IPS-18a (cell line): ENCODE measurements around the gene SAFB.

Experiments
- H3K27ac ChIP-seq: one replicate; pipeline ENCODE4 v1.5.1; 2013; ENCODE audit warnings: low read length
- H3K27me3 ChIP-seq: one replicate; pipeline ENCODE4 v1.6.1; 2013; ENCODE audit warnings: mild to moderate bottlenecking, low read length; ENCODE audit not compliant: control insufficient read depth, insufficient read depth
- H3K36me3 ChIP-seq: one replicate; pipeline ENCODE4 v1.6.1; 2013; ENCODE audit warnings: low read depth, low read length; ENCODE audit not compliant: control insufficient read depth
- H3K4me1 ChIP-seq: one replicate; pipeline ENCODE4 v1.6.1; 2013; ENCODE audit warnings: low read depth, low read length; ENCODE audit not compliant: control insufficient read depth
- H3K4me3 ChIP-seq: one replicate; pipeline ENCODE4 v1.5.1; 2013; ENCODE audit warnings: low read length
- H3K9ac ChIP-seq: one replicate; pipeline ENCODE4 v1.6.1; 2013; ENCODE audit warnings: mild to moderate bottlenecking, low read length, moderate library complexity
- H3K9me3 ChIP-seq: one replicate; pipeline ENCODE4 v1.6.1; 2013; ENCODE audit warnings: low read depth, low read length; ENCODE audit not compliant: control insufficient read depth

The SAFB gene

GRCh38 chr19:5690955-5691821 lies 68.3 kb downstream of the SAFB start:
- Histone ChIP-seq H3K36me3 (peaks cover 40% of the 10 kb centered on the region), H3K4me3 (peak overlapping the region; percentile 89), H3K27ac (peak overlapping the region; percentile 92), H3K27me3 (no peaks in the 10 kb centered on the region), H3K9ac (peak overlapping the region; percentile 96), H3K4me1 (no peaks in the 10 kb centered on the region), H3K9me3 (no peaks in the 10 kb centered on the region)

GRCh38 chr19:5691822-5692722 lies 69.2 kb downstream of the SAFB start:
- Histone ChIP-seq H3K36me3 (peaks cover 47% of the 10 kb centered on the region), H3K9ac (no peak overlapping the region), H3K27me3 (no peaks in the 10 kb centered on the region), H3K27ac (no peak overlapping the region), H3K9me3 (no peaks in the 10 kb centered on the region), H3K4me3 (peak overlapping the region; percentile 89), H3K4me1 (no peaks in the 10 kb centered on the region)

GRCh38 chr19:5692723-5693194 lies 69.9 kb downstream of the SAFB start:
- Histone ChIP-seq H3K27ac (no peak overlapping the region), H3K9me3 (no peaks in the 10 kb centered on the region), H3K4me1 (no peaks in the 10 kb centered on the region), H3K27me3 (no peaks in the 10 kb centered on the region), H3K4me3 (no peak overlapping the region), H3K9ac (no peak overlapping the region), H3K36me3 (peaks cover 48% of the 10 kb centered on the region)

GRCh38 chr19:5693195-5694166 lies 70.6 kb downstream of the SAFB start:
- no peaks in the 10 kb centered on the region for H3K9me3 ChIP-seq
- no peak overlapping the region for H3K27ac ChIP-seq
- no peaks in the 10 kb centered on the region for H3K4me1 ChIP-seq
- no peaks in the 10 kb centered on the region for H3K27me3 ChIP-seq
- peaks cover 50% of the 10 kb centered on the region for H3K36me3 ChIP-seq
- H3K4me3 ChIP-seq, result no peak overlapping the region
- H3K9ac ChIP-seq, result no peak overlapping the region

GRCh38 chr19:5694167-5694955 lies 71.5 kb downstream of the SAFB start:
- Histone ChIP-seq H3K9ac (no peak overlapping the region), H3K4me3 (no peak overlapping the region), H3K4me1 (no peaks in the 10 kb centered on the region), H3K27ac (no peak overlapping the region), H3K9me3 (no peaks in the 10 kb centered on the region), H3K36me3 (peaks cover 58% of the 10 kb centered on the region), H3K27me3 (no peaks in the 10 kb centered on the region)

GRCh38 chr19:5694956-5695648 lies 72.2 kb downstream of the SAFB start:
- Histone ChIP-seq H3K27ac (no peak overlapping the region), H3K4me3 (no peak overlapping the region), H3K4me1 (no peaks in the 10 kb centered on the region), H3K36me3 (peaks cover 60% of the 10 kb centered on the region), H3K9me3 (no peaks in the 10 kb centered on the region), H3K27me3 (no peaks in the 10 kb centered on the region), H3K9ac (no peak overlapping the region)

GRCh38 chr19:5695649-5696195 lies 72.8 kb downstream of the SAFB start:
- no peak overlapping the region for H3K27ac ChIP-seq
- H3K36me3 ChIP-seq, result peaks cover 62% of the 10 kb centered on the region
- no peaks in the 10 kb centered on the region for H3K27me3 ChIP-seq
- no peak overlapping the region for H3K4me3 ChIP-seq
- no peaks in the 10 kb centered on the region for H3K4me1 ChIP-seq
- no peak overlapping the region for H3K9ac ChIP-seq
- H3K9me3 ChIP-seq, result no peaks in the 10 kb centered on the region

- H3K4me3 ChIP-seq, result no peak overlapping the region
- peaks cover 65% of the 10 kb centered on the region for H3K36me3 ChIP-seq
- no peaks in the 10 kb centered on the region for H3K4me1 ChIP-seq
- H3K27me3 ChIP-seq, result no peaks in the 10 kb centered on the region
- H3K9me3 ChIP-seq, result no peaks in the 10 kb centered on the region
- no peak overlapping the region for H3K27ac ChIP-seq
- H3K9ac ChIP-seq, result no peak overlapping the region
These were observed 73.5 kb downstream of the SAFB start for GRCh38 chr19:5696196-5697021.

- Histone ChIP-seq H3K36me3 (peaks cover 58% of the 10 kb centered on the region), H3K9me3 (no peaks in the 10 kb centered on the region), H3K27me3 (no peaks in the 10 kb centered on the region), H3K27ac (no peak overlapping the region), H3K4me3 (no peak overlapping the region), H3K4me1 (no peaks in the 10 kb centered on the region), H3K9ac (no peak overlapping the region)
These were observed 74.4 kb downstream of the SAFB start for GRCh38 chr19:5697022-5697889.
